Mesenchymal stem cell (in vitro differentiated cells and primary cell): Measurements from ENCODE around the gene GOSR1.
A peak's percentile ranks its signal among the peaks of the same experiment; 100 is the strongest.
"Not testable (repeated sequence)": the region's sequence is repeated elsewhere in the genome, so short reads cannot be mapped to it uniquely, and the experiment has no call there.

Experiments used
- DNase-seq: peaks from one replicate; pipeline ENCODE4 v3.0.0-alpha.2; 2013
- H2AFZ ChIP-seq: one replicate; pipeline ENCODE4 v1.6.1; 2013; ENCODE audit warnings: low read depth, mild to moderate bottlenecking, control low read depth, inconsistent platforms, low read length, moderate library complexity
- H2AK5ac ChIP-seq: 2 replicates; pipeline ENCODE4 v1.6.1; 2013; ENCODE audit warnings: low read length, moderate library complexity, mild to moderate bottlenecking, inconsistent platforms; ENCODE audit not compliant: severe bottlenecking
- H2BK120ac ChIP-seq: one replicate; pipeline ENCODE4 v1.6.1; 2013; ENCODE audit warnings: low read depth, mild to moderate bottlenecking, inconsistent platforms, low read length, moderate library complexity
- H2BK12ac ChIP-seq, 2 experiments: one replicate each; pipeline ENCODE4 v1.6.1; 2013; ENCODE audit warnings: inconsistent platforms in 2 of 2, low read length in 2 of 2, mild to moderate bottlenecking in 2 of 2, moderate library complexity in 2 of 2, control low read depth in 1 of 2
- H2BK15ac ChIP-seq: one replicate; pipeline ENCODE4 v1.6.1; 2013; ENCODE audit warnings: mild to moderate bottlenecking, low read depth, inconsistent platforms; ENCODE audit not compliant: poor library complexity, severe bottlenecking
- H2BK5ac ChIP-seq: 2 replicates; pipeline ENCODE4 v1.6.1; 2013; ENCODE audit warnings: low read depth, mild to moderate bottlenecking, low read length, control low read depth, inconsistent platforms; ENCODE audit not compliant: poor library complexity, severe bottlenecking
- H3K14ac ChIP-seq, 2 experiments: one replicate each; pipeline ENCODE4 v1.6.1; 2013; ENCODE audit warnings: inconsistent platforms in 2 of 2, low read length in 2 of 2, control low read depth in 1 of 2, mild to moderate bottlenecking in 1 of 2, moderate library complexity in 1 of 2
- H3K18ac ChIP-seq, 2 experiments: one replicate each; pipeline ENCODE4 v1.6.1; 2013; ENCODE audit warnings: inconsistent platforms in 2 of 2, low read length in 2 of 2, control low read depth in 1 of 2, low read depth in 1 of 2, mild to moderate bottlenecking in 1 of 2
- H3K23ac ChIP-seq, 2 experiments: one replicate each; pipeline ENCODE4 v1.6.1; 2013; ENCODE audit warnings: inconsistent platforms in 2 of 2, low read length in 2 of 2, mild to moderate bottlenecking in 2 of 2, moderate library complexity in 2 of 2, control low read depth in 1 of 2
- H3K27ac ChIP-seq: 2 replicates; pipeline ENCODE4 v1.5.1; 2013; ENCODE audit warnings: mild to moderate bottlenecking, moderate library complexity, low read length, control low read depth, inconsistent platforms; ENCODE audit not compliant: poor library complexity, severe bottlenecking
- H3K27me3 ChIP-seq, 2 experiments: 2 replicates each; pipeline versions ENCODE4 v1.6.1 to v1.7.0; 2013; ENCODE audit warnings: low read length in 2 of 2, mild to moderate bottlenecking in 2 of 2, moderate library complexity in 2 of 2, control low read depth in 1 of 2, inconsistent platforms in 1 of 2; ENCODE audit not compliant: control insufficient read depth in 1 of 2, insufficient read depth in 1 of 2
- H3K36me3 ChIP-seq, 2 experiments: 2 replicates each; pipeline versions ENCODE4 v1.6.1 to v1.7.0; 2013; ENCODE audit warnings: low read length in 2 of 2, control low read depth in 1 of 2, inconsistent platforms in 1 of 2, low read depth in 1 of 2, mild to moderate bottlenecking in 1 of 2; ENCODE audit not compliant: insufficient read depth in 2 of 2, control insufficient read depth in 1 of 2
- H3K4ac ChIP-seq, 2 experiments: one replicate each; pipeline ENCODE4 v1.6.1; 2013; ENCODE audit warnings: inconsistent platforms in 2 of 2, low read length in 2 of 2, mild to moderate bottlenecking in 2 of 2, moderate library complexity in 2 of 2, control low read depth in 1 of 2, low read depth in 1 of 2
- H3K4me1 ChIP-seq: 2 replicates; pipeline ENCODE4 v1.6.1; 2013; ENCODE audit warnings: low read depth, low read length, control low read depth; ENCODE audit not compliant: control insufficient read depth, insufficient read depth
- H3K4me2 ChIP-seq: 2 replicates; pipeline ENCODE4 v1.6.1; 2013; ENCODE audit warnings: low read length, mild to moderate bottlenecking, inconsistent platforms; ENCODE audit not compliant: poor library complexity, severe bottlenecking
- H3K4me3 ChIP-seq, 2 experiments: 2 replicates each; pipeline versions ENCODE4 v1.5.1 to v1.7.0; 2013; ENCODE audit warnings: low read length in 2 of 2, mild to moderate bottlenecking in 2 of 2, control low read depth in 1 of 2, low read depth in 1 of 2; ENCODE audit not compliant: insufficient read depth in 1 of 2
- H3K79me1 ChIP-seq: replicated peaks from 2 replicates; pipeline ENCODE4 v1.6.1; 2013; ENCODE audit warnings: mild to moderate bottlenecking, control low read depth, low read length, inconsistent platforms; ENCODE audit not compliant: poor library complexity, severe bottlenecking
- H3K9ac ChIP-seq: 2 replicates; pipeline ENCODE4 v1.7.0; 2013; ENCODE audit warnings: mild to moderate bottlenecking, low read length, moderate library complexity
- H3K9me3 ChIP-seq: 2 replicates; pipeline ENCODE4 v1.7.0; 2013; ENCODE audit warnings: mild to moderate bottlenecking, low read length; ENCODE audit not compliant: control insufficient read depth
- H4K8ac ChIP-seq: one replicate; pipeline ENCODE4 v1.6.1; 2013; ENCODE audit warnings: inconsistent platforms, mild to moderate bottlenecking, low read length, moderate library complexity
- H4K91ac ChIP-seq: one replicate; pipeline ENCODE4 v1.6.1; 2013; ENCODE audit warnings: mild to moderate bottlenecking, low read length, inconsistent platforms
- WGBS: methylation state at CpG from one replicate; pipeline ENCODE4 v1.1.7; 2013; ENCODE audit warnings: mixed read lengths; 5-methylcytosine and 5-hydroxymethylcytosine counted together

GOSR1 gene

GRCh38 chr17:30436729-30437128 is 40.5 kb upstream of the GOSR1 start:
- H3K9ac ChIP-seq, result no peak overlapping the region
- H3K23ac ChIP-seq, result no peak overlapping the region
- no peak overlapping the region for H4K91ac ChIP-seq
- no peak overlapping the region for H3K18ac ChIP-seq
- peaks cover 9% of the 10 kb centered on the region for H3K9me3 ChIP-seq
- H2BK120ac ChIP-seq, result no peak overlapping the region
- no peak overlapping the region for H2AFZ ChIP-seq
- H3K4me1 ChIP-seq, result no peaks in the 10 kb centered on the region
- no peak overlapping the region for H2AK5ac ChIP-seq
- no peak overlapping the region for H4K8ac ChIP-seq
- H2BK5ac ChIP-seq, result no peak overlapping the region
- DNase-seq, result no peak
- H3K27me3 ChIP-seq, result no peaks in the 10 kb centered on the region
- no peaks in the 10 kb centered on the region for H3K79me1 ChIP-seq
- H2BK12ac ChIP-seq, result no peak overlapping the region
- H3K4me2 ChIP-seq, result no peak overlapping the region
- peaks cover 3 to 39% of the 10 kb centered on the region in 2 experiments for H3K36me3 ChIP-seq
- no peak overlapping the region for H3K14ac ChIP-seq
- no peak overlapping the region for H3K4me3 ChIP-seq
- no peak overlapping the region for H2BK15ac ChIP-seq
- no peak overlapping the region for H3K27ac ChIP-seq
- no peak overlapping the region for H3K4ac ChIP-seq

- 92% methylated on average over 6 of the region's 6 CpGs for WGBS
- H3K9ac ChIP-seq, result no peak overlapping the region
Measured at GRCh38 chr17:30443721-30444120, 33.5 kb upstream of the GOSR1 start.

GRCh38 chr17:30446640-30447039 is 30.6 kb upstream of the GOSR1 start:
- not testable (repeated sequence) for H3K27ac ChIP-seq, H2BK12ac ChIP-seq, H2BK15ac ChIP-seq, H2BK5ac ChIP-seq, H3K4me1 ChIP-seq, H4K91ac ChIP-seq, H3K14ac ChIP-seq, H3K18ac ChIP-seq, H2AFZ ChIP-seq, H3K9ac ChIP-seq, H4K8ac ChIP-seq, H3K4ac ChIP-seq, H3K23ac ChIP-seq, H3K9me3 ChIP-seq, H3K4me3 ChIP-seq, H3K27me3 ChIP-seq, H3K79me1 ChIP-seq, H2AK5ac ChIP-seq, H3K4me2 ChIP-seq, H2BK120ac ChIP-seq, DNase-seq
- H3K36me3 ChIP-seq, result peaks cover 4 to 59% of the 10 kb centered on the region in 2 experiments

More at GRCh38 chr17:30443721-30444120, 33.5 kb upstream of the GOSR1 start:
- Histone ChIP-seq H2BK120ac (no peak overlapping the region), H3K79me1 (no peaks in the 10 kb centered on the region), H3K9me3 (no peaks in the 10 kb centered on the region), H3K18ac (no peak overlapping the region), H3K4me2 (no peak overlapping the region), H3K27ac (no peak overlapping the region), H3K4me3 (no peak overlapping the region), H4K91ac (no peak overlapping the region), H2AFZ (no peak overlapping the region), H3K23ac (no peak overlapping the region), H3K36me3 (peaks cover 0 to 38% of the 10 kb centered on the region in 2 experiments), H2BK15ac (no peak overlapping the region), H2BK12ac (no peak overlapping the region), H2BK5ac (no peak overlapping the region), H2AK5ac (no peak overlapping the region), H3K14ac (no peak overlapping the region), H3K27me3 (no peaks in the 10 kb centered on the region), H4K8ac (no peak overlapping the region), H3K4ac (no peak overlapping the region), H3K4me1 (no peaks in the 10 kb centered on the region)
- DNase-seq, result no peak

- Histone ChIP-seq H3K36me3 (peaks cover 12 to 50% of the 10 kb centered on the region in 2 experiments), H3K9ac (peak overlapping the region; percentile 0), H3K27me3 (no peaks in the 10 kb centered on the region), H3K4me3 (no peak overlapping the region), H2AK5ac (no peak overlapping the region), H2BK15ac (no peak overlapping the region), H3K14ac (no peak overlapping the region), H3K4me2 (no peak overlapping the region), H3K23ac (no peak overlapping the region), H3K9me3 (no peaks in the 10 kb centered on the region), H2BK5ac (no peak overlapping the region), H3K79me1 (peaks cover 4% of the 10 kb centered on the region), H3K4me1 (peaks cover 2% of the 10 kb centered on the region), H2AFZ (no peak overlapping the region), H3K27ac (no peak overlapping the region), H4K8ac (no peak overlapping the region), H3K18ac (no peak overlapping the region), H2BK120ac (no peak overlapping the region), H4K91ac (no peak overlapping the region), H2BK12ac (no peak overlapping the region), H3K4ac (no peak overlapping the region)
- WGBS, result 96% methylated on average over 3 of the region's 4 CpGs
- no peak for DNase-seq
Measured at GRCh38 chr17:30449480-30449879, 27.7 kb upstream of the GOSR1 start.
